NCI-H748 (cell line): ENCODE results near the gene PCDHB4.
"Not testable (repeated sequence)": the region's sequence is repeated elsewhere in the genome, so short reads cannot be mapped to it uniquely, and the experiment has no call there.

Experiments
- DNase-seq: peaks from one replicate; lab custom pipeline; 2025; ENCODE audit not compliant: unreplicated experiment; lab: John Stamatoyannopoulos, UW

Gene PCDHB4

DNA sequence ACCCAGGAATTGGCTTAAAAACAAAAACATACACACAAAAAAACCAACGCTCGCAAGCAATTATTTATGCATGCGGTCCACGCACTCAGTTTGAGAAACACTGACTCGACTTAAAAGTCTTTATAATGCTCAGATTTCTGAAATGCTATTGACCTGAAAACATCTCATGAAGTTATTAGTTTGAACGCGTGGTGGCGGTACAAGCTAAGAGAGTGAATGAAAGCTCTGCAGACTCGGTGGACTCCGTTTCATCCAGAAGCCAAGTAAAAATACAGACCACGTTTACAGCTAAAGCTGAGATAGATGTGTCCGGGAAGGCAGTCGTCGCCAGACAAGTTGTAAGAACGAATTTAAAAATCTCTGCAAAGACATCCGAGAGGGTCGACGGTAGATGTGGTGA is 28.2 kb downstream of the PCDHB4 start, which contains the start of gene PCDHB6:
TSS of gene PCDHB6 (plus strand) at position 246 of the 400 bp plus-strand sequence. CDS start 201 bp downstream, outside the sequence.
- peak; percentile 78 for DNase-seq

DNA sequence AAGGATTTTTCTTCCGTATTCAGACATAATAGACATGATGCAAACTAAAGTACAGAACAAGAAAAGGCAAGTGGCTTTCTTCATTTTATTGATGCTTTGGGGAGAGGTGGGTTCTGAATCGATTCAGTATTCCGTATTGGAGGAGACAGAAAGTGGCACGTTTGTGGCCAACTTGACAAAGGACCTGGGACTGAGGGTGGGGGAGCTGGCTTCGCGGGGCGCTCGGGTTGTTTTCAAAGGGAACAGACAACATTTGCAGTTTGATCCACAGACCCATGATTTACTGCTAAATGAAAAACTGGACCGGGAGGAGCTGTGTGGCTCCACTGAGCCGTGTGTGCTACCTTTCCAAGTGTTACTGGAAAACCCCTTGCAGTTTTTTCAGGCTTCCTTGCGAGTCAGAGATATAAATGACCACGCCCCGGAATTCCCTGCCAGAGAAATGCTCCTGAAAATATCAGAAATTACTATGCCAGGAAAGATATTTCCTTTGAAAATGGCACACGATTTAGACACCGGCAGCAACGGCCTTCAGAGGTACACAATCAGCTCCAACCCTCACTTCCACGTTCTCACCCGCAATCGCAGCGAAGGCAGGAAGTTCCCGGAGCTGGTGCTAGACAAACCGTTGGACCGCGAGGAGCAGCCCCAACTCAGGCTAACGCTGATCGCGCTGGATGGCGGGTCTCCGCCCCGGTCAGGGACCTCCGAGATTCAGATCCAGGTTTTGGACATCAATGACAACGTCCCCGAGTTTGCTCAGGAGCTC is 28.8 kb downstream of the PCDHB4 start:
- no peak for DNase-seq

- DNase-seq = no peak
Measured at GRCh38 chr5:141150993-141151325, 29.3 kb downstream of the PCDHB4 start.

DNA sequence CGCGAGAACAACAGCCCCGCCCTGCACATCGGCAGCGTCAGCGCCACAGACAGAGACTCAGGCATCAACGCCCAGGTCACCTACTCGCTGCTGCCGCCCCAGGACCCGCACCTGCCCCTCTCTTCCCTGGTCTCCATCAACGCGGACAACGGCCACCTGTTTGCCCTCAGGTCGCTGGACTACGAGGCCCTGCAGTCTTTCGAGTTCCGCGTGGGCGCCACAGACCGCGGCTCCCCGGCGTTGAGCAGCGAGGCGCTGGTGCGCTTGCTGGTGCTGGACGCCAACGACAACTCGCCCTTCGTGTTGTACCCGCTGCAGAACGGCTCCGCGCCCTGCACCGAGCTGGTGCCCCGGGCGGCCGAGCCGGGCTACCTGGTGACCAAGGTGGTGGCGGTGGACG is 30.0 kb downstream of the PCDHB4 start:
- not testable (repeated sequence) for DNase-seq

DNA sequence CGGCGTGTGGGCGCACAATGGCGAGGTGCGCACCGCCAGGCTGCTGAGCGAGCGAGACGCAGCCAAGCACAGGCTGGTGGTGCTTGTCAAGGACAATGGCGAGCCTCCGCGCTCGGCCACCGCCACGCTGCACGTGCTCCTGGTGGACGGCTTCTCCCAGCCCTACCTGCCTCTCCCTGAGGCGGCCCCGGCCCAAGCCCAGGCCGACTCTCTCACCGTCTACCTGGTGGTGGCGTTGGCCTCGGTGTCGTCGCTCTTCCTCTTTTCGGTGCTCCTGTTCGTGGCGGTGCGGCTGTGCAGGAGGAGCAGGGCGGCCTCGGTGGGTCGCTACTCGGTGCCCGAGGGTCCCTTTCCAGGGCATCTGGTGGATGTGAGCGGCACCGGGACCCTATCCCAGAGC is 30.5 kb downstream of the PCDHB4 start:
- not testable (repeated sequence) for DNase-seq

DNA sequence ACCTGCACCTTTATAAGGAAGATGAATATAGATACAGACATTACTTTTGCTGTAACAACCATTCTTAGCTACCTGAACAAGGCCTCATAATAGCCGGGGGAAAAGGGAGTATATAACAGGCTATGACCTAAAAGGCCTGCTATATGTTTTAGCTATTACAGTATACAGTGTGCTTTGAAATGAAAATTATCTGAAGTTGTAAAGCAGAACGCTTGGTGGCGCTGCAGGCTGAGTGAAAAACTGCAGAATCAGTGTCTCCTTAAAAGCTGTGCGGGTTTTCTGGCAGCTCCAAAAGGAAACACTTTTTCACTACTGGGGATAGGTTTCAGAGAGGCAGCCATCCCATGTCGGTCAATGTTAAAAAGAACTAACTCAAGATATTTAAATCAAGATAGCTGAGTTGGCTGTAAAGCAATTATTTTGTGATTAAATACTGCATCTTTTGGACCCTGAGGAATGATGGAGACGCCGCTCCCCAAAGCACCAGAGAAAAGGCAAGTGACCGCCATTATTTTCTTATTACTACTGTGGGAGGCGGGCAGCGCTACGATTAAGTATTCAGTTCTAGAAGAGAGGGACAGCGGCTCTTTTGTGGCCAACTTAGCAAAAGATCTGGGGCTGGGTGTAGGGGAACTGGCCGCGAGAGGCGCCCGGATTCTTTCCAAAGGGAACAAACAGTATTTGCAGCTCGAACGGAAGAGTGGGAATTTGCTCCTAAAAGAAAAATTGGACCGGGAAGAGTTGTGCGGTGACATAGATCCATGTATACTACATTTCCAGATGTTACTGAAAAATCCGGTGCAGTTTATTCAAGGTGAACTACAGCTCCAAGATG is 34.1 kb downstream of the PCDHB4 start:
- DNase-seq = peak; percentile 87

DNA sequence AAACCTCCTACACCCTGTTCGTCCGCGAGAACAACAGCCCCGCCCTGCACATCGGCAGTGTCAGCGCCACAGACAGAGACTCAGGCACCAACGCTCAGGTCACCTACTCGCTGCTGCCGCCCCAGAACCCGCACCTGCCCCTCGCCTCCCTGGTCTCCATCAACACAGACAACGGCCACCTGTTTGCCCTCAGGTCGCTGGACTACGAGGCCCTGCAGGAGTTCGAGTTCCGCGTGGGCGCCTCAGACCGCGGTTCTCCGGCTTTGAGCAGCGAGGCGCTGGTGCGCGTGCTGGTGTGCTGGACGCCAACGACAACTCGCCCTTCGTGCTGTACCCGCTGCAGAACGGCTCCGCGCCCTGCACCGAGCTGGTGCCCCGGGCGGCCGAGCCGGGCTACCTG is 35.7 kb downstream of the PCDHB4 start:
- not testable (repeated sequence) for DNase-seq

DNA sequence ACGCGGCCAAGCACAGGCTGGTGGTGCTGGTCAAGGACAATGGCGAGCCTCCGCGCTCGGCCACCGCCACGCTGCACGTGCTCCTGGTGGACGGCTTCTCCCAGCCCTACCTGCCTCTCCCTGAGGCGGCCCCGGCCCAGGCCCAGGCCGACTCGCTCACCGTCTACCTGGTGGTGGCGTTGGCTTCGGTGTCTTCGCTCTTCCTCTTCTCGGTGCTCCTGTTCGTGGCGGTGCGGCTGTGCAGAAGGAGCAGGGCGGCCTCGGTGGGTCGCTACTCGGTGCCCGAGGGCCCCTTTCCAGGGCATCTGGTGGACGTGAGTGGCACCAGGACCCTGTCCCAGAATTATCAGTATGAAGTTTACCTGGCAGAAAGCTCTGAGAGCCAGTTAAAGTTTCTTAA is 36.3 kb downstream of the PCDHB4 start:
- DNase-seq = not testable (repeated sequence)

DNA sequence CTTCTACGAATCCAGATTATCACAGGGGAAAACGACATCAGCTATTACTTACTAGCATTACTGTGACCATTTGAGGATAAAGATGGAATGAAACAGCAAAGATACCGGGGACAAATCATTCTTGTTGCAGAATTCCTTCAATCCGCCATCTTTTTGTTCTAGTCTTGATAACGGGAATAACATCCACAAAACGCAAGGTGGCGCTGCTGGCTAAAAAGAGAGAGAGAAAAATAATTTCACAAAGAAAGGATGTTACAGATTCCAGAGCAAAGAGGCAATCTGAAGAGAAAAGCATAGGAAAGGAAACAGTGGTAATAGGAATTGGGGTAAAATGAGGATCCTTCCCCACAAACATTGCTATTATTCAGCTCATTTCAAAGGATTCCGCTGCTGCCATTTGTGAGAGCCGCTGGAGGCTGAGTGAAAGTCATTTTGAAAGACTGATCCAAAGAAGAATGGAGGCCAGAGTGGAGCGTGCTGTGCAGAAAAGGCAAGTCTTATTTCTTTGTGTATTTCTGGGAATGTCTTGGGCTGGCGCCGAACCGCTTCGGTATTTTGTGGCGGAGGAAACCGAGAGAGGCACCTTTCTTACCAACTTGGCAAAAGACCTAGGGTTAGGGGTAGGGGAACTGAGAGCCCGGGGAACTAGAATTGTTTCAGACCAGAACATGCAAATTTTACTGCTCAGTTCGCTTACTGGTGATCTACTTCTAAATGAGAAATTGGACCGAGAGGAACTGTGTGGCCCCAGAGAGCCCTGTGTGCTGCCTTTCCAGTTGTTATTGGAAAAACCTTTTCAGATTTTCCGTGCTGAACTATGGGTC is 51.0 kb downstream of the PCDHB4 start, which contains the start of gene PCDHB7:
TSS of gene PCDHB7 (plus strand) at position 264 of the 824 bp plus-strand sequence. CDS start at position 456, 192 bp downstream.
- peak; percentile 80 for DNase-seq

- DNase-seq = not testable (repeated sequence)
Measured at GRCh38 chr5:141174291-141175104, 52.9 kb downstream of the PCDHB4 start.
